MG63 (cell line): ENCODE data around the gene RADIL. TPM values are rescaled to one million over a fixed set of nuclear protein-coding genes. Genes with fewer than 3 reads are reported as not detected.

Experiments
- DNase-seq: peaks from one replicate; pipeline ENCODE4 v3.0.0-alpha.2; 2020
- H3K27me3 ChIP-seq: fragments of 250-450 bp; sonication (Bioruptor Pico); 2 replicates; pipeline ENCODE4 v1.5.1; 2020; ENCODE audit warnings: mild to moderate bottlenecking, moderate library complexity
- H3K36me3 ChIP-seq: fragments of 250-450 bp; sonication (Bioruptor Pico); 2 replicates; pipeline ENCODE4 v1.5.1; 2020; ENCODE audit warnings: mild to moderate bottlenecking, moderate library complexity
- H3K4me3 ChIP-seq: fragments of 250-450 bp; sonication (Bioruptor Pico); 2 replicates; pipeline ENCODE4 v1.5.1; 2020; ENCODE audit warnings: mild to moderate bottlenecking, moderate library complexity
- H3K9me3 ChIP-seq: fragments of 250-450 bp; sonication (Bioruptor Pico); 2 replicates; pipeline ENCODE4 v1.5.1; 2020; ENCODE audit warnings: mild to moderate bottlenecking, moderate library complexity
- total RNA-seq: library from RNA; depleted of rRNA; stranded (reverse); fragments of >200 nt; shearing (Covaris generic); gene quantifications from 2 replicates; pipeline ENCODE4 v1.2.3, GENCODE V29; 2014; ENCODE audit warnings: low replicate concordance; rRNA removed

The RADIL gene
- total RNA-seq, 1 experiment from 2014 or later: 1.6 TPM

DNA sequence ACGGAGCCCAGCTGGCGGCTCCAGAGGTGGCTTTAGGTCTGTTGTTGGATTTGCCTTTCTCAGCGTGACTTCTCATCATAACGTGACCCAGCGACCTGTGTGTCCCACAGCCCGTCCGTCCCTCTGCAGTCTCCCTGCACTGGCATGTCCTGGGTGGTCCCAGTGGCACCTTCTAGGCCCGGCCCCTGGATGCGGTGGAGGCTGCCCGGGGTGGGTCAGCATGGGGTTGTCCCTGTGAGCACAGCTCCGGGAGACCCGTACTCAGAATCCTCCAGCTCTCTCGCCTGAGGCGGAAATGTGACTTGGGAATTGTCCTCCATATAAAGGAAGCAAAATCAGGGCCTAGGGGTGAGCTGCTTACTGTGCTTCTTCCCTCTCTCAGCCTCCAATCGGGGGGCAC is 133.7 kb downstream of the RADIL start:
- Histone ChIP-seq H3K9me3 (no peaks in the 10 kb centered on the region), H3K36me3 (peaks cover 58% of the 10 kb centered on the region), H3K27me3 (no peaks in the 10 kb centered on the region), H3K4me3 (no peak overlapping the region)
- no peak for DNase-seq

DNA sequence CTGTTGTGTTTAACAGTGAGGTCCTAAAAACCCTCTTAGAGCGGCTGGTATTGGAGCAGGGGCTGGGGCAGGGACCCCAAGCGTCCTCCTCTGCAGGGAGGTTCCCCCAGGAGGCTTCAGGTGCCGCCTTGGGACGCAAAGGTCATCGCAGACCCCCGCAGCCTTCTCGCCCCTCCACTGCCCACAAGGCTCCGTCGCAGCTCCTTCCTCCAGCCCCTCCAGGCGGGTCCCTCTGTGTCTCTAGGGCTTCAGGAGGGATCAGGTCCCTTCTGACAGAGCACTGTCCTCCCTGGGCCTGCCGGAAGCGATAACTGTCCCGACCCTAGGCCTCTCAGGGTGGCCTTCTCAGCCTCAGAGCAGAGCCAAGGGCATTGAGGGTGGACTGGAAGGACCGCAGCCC is 134.2 kb downstream of the RADIL start:
- no peaks in the 10 kb centered on the region for H3K9me3 ChIP-seq
- DNase-seq: no peak
- no peaks in the 10 kb centered on the region for H3K27me3 ChIP-seq
- no peak overlapping the region for H3K4me3 ChIP-seq
- peaks cover 54% of the 10 kb centered on the region for H3K36me3 ChIP-seq

Other genes with a start within 250 kb of the RADIL start
- 21.8 and 23.9 TPM in 2 replicates for gene FOXK1, start 201.4 kb downstream of the RADIL start, total RNA-seq
- gene AP5Z1, start 108.1 kb downstream of the RADIL start, total RNA-seq: 23.0 and 38.2 TPM in 2 replicates
- 0.94 TPM in 1 of 2 replicates, not detected in the other for gene PAPOLB, start 21.7 kb downstream of the RADIL start, total RNA-seq
- gene MMD2, start 75.5 kb upstream of the RADIL start, total RNA-seq: not detected in 2 replicates
- gene RBAK, start 162.1 kb upstream of the RADIL start, total RNA-seq: 1.3 and 3.0 TPM in 2 replicates